ENCODE measurements around the gene KRT74.

KRT74 gene

DNA sequence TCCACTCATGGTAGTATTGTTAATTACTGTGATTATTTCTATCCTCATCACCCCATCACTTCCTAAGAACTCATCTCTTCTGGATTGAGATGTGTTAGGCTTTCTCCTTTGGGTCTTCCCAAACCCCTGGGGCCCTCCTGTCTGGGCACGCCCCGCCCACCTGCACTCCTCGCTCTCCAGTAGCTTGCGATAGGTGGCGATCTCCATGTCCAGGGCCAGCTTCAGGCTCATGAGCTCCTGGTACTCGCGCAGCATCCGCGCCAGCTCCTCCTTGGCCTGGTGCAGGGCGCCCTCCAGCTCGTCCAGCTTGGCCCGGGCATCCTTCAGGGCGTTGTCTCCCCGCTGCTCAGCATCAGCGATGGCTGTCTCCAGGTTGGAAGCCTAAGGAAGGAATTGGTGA lies 27.5 kb downstream of the KRT74 start:
- no peak for TF ChIP-seq ZFX (IDR thresholded peaks at IDR 0.05)
- TF ChIP-seq, protein P1, sequence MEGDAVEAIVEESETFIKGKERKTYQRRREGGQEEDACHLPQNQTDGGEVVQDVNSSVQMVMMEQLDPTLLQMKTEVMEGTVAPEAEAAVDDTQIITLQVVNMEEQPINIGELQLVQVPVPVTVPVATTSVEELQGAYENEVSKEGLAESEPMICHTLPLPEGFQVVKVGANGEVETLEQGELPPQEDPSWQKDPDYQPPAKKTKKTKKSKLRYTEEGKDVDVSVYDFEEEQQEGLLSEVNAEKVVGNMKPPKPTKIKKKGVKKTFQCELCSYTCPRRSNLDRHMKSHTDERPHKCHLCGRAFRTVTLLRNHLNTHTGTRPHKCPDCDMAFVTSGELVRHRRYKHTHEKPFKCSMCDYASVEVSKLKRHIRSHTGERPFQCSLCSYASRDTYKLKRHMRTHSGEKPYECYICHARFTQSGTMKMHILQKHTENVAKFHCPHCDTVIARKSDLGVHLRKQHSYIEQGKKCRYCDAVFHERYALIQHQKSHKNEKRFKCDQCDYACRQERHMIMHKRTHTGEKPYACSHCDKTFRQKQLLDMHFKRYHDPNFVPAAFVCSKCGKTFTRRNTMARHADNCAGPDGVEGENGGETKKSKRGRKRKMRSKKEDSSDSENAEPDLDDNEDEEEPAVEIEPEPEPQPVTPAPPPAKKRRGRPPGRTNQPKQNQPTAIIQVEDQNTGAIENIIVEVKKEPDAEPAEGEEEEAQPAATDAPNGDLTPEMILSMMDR (conservative IDR thresholded peaks at IDR 0.05), result no peak
- H3K27ac ChIP-seq, result no peak overlapping the region

DNA sequence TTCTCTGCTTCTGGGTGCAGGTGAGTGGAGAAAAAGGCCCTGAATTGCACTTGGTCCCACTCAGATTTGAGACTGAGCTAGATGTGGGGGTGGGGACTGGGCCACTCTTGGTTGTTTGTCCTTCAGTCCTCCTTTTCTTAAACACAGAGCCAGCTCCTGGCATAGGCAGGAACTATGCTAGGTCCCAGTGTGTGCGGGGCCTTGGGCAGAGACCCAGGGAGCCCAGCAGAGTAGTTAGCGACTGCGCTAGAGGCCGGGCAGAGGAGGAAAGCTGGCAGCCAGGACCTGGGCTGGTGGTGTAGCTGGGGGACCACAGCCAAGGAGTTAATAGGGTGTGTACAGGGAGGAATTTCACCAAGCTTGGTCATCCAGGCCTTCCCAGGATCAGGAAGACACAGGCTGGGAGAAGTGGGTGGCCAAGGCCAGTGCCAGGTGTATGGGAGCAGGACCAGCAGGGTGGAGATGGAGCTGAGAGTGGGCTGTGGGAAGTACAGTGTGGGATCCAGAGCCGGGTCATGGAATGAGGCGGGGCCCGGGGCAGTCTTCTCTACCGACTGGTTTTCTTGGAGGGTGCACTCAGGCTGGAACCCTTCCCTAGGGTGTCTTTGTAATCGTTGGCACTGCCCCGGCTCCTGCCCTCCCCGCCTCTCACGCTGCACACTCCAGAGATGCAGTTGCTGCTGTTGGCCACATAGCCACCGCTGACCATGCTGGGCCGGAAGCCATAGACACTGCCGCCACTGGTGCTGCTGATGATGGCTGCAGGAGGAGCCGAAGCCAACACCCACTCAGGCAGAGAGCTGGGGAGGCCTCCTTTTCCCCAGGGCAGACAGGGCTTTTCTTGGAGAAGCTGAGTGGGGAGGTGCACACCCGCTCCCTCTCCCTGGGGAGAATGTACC lies 29.4 kb downstream of the KRT74 start:
- no peak for TF ChIP-seq ZFX (IDR thresholded peaks at IDR 0.05)
- TF ChIP-seq, protein P1 (conservative IDR thresholded peaks at IDR 0.05), result no peak; the same call in 1 of the 2 replicates
- no peak overlapping the region for H3K27ac ChIP-seq

DNA sequence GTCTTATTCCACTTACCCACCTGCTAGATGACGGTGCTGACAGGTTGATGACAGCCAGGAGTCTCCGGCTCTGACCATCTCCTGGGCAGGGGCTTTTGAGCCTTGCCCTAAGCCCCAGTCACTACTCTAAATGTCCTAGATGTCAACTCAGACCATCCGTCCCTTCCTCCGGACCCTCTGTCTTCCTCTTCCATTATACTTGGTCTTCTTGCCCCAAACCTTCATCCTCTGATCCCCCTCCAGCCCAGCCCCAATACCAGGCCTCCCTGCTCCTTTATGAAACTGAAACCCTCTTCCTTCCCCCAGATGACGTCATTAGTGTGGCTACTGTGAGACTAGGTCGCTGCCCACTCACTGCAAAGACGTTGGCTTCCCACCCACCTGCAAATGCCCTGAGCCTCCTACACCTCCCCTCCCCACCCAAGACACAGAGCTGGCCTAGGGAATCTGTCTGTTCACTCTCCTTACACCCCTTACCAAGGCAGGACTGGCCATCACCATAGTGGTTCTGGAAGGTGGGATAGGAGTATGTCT lies 30.8 kb downstream of the KRT74 start:
- TF ChIP-seq, protein P1 (conservative IDR thresholded peaks at IDR 0.05), result no peak
- no peak for TF ChIP-seq ZFX (IDR thresholded peaks at IDR 0.05)
- no peak overlapping the region for H3K27ac ChIP-seq

DNA sequence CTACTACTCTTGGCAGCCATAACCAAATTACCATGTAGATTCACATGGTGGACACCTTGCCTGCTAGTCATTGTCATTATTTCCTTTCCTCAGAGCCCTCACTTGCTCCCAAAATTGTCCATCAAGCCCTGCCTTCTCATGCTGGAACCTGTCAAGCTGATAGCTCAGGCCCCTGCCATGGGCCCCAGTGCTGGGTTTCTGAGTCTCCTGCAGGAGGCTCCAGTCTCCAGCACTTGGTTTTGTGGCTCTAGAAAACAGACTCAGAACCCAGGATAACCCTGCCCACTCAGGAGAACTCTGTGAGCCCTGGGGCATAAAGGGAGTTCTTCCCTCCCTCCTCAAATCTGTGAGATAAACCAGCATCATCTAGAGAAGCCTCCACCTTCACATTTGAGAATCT lies 31.5 kb downstream of the KRT74 start:
- no peak overlapping the region for H3K27ac ChIP-seq
- TF ChIP-seq, protein P1 (conservative IDR thresholded peaks at IDR 0.05), result no peak; the same call in 1 of the 2 replicates
- TF ChIP-seq ZFX (IDR thresholded peaks at IDR 0.05), result no peak

DNA sequence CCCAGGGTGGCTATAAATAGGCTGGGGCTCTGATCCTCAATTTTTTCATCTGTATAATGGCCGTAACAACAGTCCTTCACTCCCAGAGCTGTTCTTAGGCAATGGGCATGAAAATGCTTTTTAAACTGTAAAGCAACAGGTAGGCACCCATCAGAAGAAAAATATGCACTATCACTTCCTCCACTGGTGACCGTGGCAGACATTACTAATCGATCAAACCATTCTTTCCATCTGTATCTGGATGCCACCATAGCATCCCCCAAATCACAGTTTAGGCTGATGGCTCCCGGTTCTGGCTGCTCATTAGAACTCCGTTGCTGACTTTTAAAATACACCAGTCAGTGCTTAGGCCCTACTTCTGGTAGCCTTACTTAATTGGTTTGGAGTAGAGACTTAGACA lies 31.9 kb downstream of the KRT74 start:
- TF ChIP-seq, protein P1 (conservative IDR thresholded peaks at IDR 0.05), result no peak
- no peak for TF ChIP-seq ZFX (IDR thresholded peaks at IDR 0.05)

DNA sequence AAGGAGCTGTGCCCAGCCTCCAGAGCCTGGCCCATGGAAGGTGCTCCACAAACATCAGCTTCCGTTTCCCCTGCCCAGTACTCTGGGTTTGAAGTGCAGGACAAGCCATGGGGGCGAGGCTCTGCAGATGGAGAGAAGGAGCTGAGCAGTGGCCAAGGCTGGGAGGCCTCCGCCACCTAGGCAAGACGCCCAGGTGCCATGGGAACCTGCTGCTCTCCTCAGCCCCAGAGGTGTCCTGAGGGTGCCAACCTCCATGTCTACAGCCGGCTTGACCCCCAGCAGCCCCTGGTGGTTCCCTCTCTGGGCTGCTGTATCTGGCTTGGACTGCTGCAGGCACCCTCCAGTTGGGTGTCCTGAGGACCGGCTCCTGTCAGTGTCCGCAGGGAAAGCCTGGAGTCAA lies 33.1 kb downstream of the KRT74 start:
- no peak overlapping the region for H3K27ac ChIP-seq
- TF ChIP-seq, protein P1 (conservative IDR thresholded peaks at IDR 0.05), result no peak
- TF ChIP-seq ZFX (IDR thresholded peaks at IDR 0.05), result no peak

More for the DNA sequence above, 31.9 kb downstream of the KRT74 start:
- no peak overlapping the region for H3K27ac ChIP-seq

DNA sequence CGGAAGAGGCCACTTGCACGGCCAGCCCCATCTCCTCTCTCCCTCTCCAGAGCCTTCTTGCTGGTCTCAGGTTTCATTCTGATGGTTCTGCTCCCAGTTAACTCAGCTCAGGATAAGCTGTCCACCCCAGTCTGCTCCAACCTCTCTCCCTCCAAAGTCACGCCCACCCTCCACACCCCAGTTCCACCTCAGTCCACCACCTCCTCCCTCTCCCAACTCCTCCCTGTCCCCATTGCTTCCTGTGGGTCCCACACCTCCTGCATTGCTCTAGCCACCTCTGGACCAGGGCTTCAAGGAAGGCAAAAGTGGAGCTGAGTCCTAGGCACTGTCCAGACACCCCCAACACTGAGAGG lies 33.8 kb downstream of the KRT74 start:
- no peak overlapping the region for H3K27ac ChIP-seq
- TF ChIP-seq, protein P1 (conservative IDR thresholded peaks at IDR 0.05), result no peak
- no peak for TF ChIP-seq ZFX (IDR thresholded peaks at IDR 0.05)

Measured in C4-2B (cell line).